LHCN-M2 (cell line): ENCODE results near the gene NAP1L4. TPM values are rescaled to one million over a fixed set of nuclear protein-coding genes. Genes with fewer than 3 reads are reported as not detected.

Source experiments
- DNase-seq: peaks from one replicate; pipeline ENCODE4 v3.0.0-alpha.2; 2012; ENCODE audit warnings: low read depth
- total RNA-seq: library from RNA; depleted of rRNA; stranded (reverse); fragments of >200 nt; gene quantifications from 2 replicates; pipeline ENCODE4 v1.2.3, GENCODE V29; 2014

NAP1L4 gene
- total RNA-seq, 1 experiment from 2014 or later, result 140 TPM

- peak; percentile 73 for DNase-seq
Measured at GRCh38 chr11:3010521-3011275, 18.6 kb upstream of the NAP1L4 start.

- DNase-seq, result no peak
Measured at GRCh38 chr11:3010004-3010403, 17.9 kb upstream of the NAP1L4 start.

GRCh38 chr11:3009481-3009880 is 17.4 kb upstream of the NAP1L4 start:
- no peak for DNase-seq

GRCh38 chr11:3008746-3009336 is 16.7 kb upstream of the NAP1L4 start:
- no peak for DNase-seq

GRCh38 chr11:3007404-3008010 is 15.4 kb upstream of the NAP1L4 start:
- no peak for DNase-seq

- no peak for DNase-seq
Measured at GRCh38 chr11:3006505-3007260, 14.6 kb upstream of the NAP1L4 start.

- no peak for DNase-seq
Measured at GRCh38 chr11:3004481-3004880, 12.4 kb upstream of the NAP1L4 start.

- DNase-seq, result no peak
Measured at GRCh38 chr11:3003396-3004231, 11.5 kb upstream of the NAP1L4 start.

- no peak for DNase-seq
Measured at GRCh38 chr11:3002871-3003270, 10.7 kb upstream of the NAP1L4 start.

- no peak for DNase-seq
Measured at GRCh38 chr11:3002351-3002861, 10.3 kb upstream of the NAP1L4 start.

GRCh38 chr11:3001496-3001895 is 9.4 kb upstream of the NAP1L4 start:
- no peak for DNase-seq

GRCh38 chr11:3000032-3000961 is 8.2 kb upstream of the NAP1L4 start:
- DNase-seq, result no peak

GRCh38 chr11:2999464-2999998 is 7.4 kb upstream of the NAP1L4 start:
- DNase-seq, result no peak

GRCh38 chr11:2998073-2998850 is 6.1 kb upstream of the NAP1L4 start:
- no peak for DNase-seq

GRCh38 chr11:2997406-2997805 is 5.3 kb upstream of the NAP1L4 start:
- DNase-seq, result no peak

GRCh38 chr11:2996976-2997375 is 4.8 kb upstream of the NAP1L4 start:
- DNase-seq, result no peak

- DNase-seq, result no peak
Measured at GRCh38 chr11:2995893-2996554, 3.9 kb upstream of the NAP1L4 start.

- no peak for DNase-seq
Measured at GRCh38 chr11:2995031-2995561, 3.0 kb upstream of the NAP1L4 start.
